MM.1S (cell line): ENCODE data around the gene TMEM150A.

Experiments
- CTCF ChIP-seq: fragments of 300-600 bp; sonication (generic); IDR thresholded peaks from 2 replicates; pipeline ENCODE4 v1.5.1; 2016; ENCODE audit warnings: antibody characterized with exemption, low read length, mixed read lengths
- EZH2phosphoT487 ChIP-seq: fragments of 300-600 bp; sonication (generic); IDR thresholded peaks from 2 replicates; pipeline ENCODE4 v1.6.1; 2018; ENCODE audit warnings: antibody characterized with exemption, low read length

GRCh38 chr2:85550486-85550885, 52.0 kb downstream of the TMEM150A start:
- TF ChIP-seq CTCF = no peak
- TF ChIP-seq EZH2phosphoT487 = no peak
